Fibroblast of the aortic adventitia (primary cell): ENCODE results near the gene ABI3BP. TPM values are rescaled to one million over a fixed set of nuclear protein-coding genes. Genes with fewer than 3 reads are reported as not detected.
"Not testable (repeated sequence)": the region's sequence is repeated elsewhere in the genome, so short reads cannot be mapped to it uniquely, and the experiment has no call there.

Experiments
- DNase-seq: peaks from one replicate; pipeline ENCODE4 v3.0.0-alpha.2; 2010; ENCODE audit warnings: low read depth
- H3K4me3 ChIP-seq: 2 replicates; pipeline ENCODE4 v1.5.1; 2011; ENCODE audit warnings: low read depth, mild to moderate bottlenecking, control low read depth, low read length, moderate library complexity
- CTCF ChIP-seq: IDR thresholded peaks from 2 replicates; pipeline ENCODE4 v1.5.1; 2011; ENCODE audit warnings: mild to moderate bottlenecking, low read length, control low read depth, inconsistent platforms; ENCODE audit not compliant: insufficient read depth
- total RNA-seq: library from RNA; depleted of rRNA; stranded (reverse); fragments of >200 nt; gene quantifications from 2 replicates; pipeline ENCODE4 v1.2.3, GENCODE V29; 2012; ENCODE audit warnings: low replicate concordance

Gene ABI3BP
- total RNA-seq, 1 donor, result 108 TPM

DNA sequence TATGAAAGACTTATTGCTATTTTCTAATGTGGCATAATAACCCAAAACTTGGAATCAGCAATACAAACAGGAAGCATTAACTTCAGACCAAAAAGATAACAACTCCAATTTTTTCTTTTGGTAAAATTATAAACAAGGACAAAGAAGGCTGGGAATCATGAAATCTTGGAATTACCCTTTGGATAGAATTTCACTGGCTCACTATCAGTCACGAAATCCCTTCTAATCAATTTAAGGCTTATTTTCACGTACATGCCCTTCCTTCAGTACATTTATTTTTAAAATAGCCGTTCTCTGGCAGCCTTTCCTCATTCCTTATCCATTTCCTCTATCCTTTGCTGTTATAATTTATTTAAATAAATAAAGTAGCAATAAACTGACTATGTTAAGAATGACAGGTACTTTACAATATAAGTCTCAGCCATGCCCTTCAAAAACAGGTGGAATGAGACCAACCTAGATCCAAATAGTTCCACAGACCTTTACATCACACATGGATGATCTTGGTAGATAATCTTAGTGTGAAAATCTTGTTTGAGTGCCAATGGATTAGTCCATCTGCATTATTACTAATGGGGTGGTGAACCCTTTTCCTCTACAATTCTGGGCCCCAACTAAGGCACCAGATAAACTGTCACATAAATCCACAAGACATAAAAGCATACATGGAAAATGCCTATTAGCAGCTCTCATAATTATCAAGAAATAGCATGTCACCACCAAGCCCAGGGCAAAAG lies 38.9 kb downstream of the ABI3BP start:
- no peak overlapping the region for H3K4me3 ChIP-seq
- peak; percentile 74 for DNase-seq
- no peak for TF ChIP-seq CTCF

- TF ChIP-seq CTCF, result no peak
- no peak overlapping the region for H3K4me3 ChIP-seq
- no peak for DNase-seq
These were observed 40.1 kb downstream of the ABI3BP start for GRCh38 chr3:100953103-100953502.

DNA sequence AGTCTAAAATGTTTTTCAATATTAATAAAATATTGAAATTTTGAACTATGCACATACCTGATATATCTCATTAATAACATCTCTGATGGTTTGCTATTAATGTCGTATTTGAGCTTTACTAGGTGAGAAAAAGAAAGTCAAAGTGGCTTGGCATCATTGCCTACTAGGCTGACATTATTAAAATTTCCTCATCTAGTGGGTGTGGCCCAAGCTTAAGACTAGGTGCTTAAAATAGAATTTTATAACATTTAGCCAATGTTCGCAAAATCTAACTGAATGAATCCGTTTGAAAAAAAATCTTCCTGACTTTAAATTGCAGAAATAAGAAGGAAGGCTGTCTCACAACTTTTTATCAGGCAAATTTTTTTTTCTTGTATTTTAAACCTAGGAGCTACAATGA lies 46.1 kb downstream of the ABI3BP start:
- TF ChIP-seq CTCF, result no peak
- peak; percentile 25 for DNase-seq
- H3K4me3 ChIP-seq, result no peak overlapping the region

- H3K4me3 ChIP-seq, DNase-seq: not testable (repeated sequence)
These were observed 47.1 kb downstream of the ABI3BP start for GRCh38 chr3:100946096-100946495.

DNA sequence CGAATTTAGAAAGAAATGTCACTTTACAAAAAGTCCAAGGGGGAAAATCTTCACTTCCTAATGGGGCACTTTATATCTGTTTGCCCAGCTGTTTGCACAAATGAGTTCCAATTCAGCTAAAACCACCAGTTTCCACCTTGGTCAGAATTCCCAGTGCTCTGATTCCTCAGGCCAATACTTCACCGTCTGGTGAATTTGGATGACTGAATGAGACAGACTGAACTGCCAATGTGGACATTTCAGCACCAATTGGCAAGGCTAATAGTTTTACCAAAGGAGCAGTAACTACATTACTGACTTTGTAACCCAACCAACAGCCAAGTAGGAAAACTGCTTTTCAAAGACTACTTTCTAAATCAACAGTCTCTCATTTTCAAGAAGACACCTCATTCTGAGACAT lies 51.8 kb downstream of the ABI3BP start:
- no peak for DNase-seq
- no peak overlapping the region for H3K4me3 ChIP-seq
- no peak for TF ChIP-seq CTCF

GRCh38 chr3:100941041-100941440 lies 52.2 kb downstream of the ABI3BP start:
- no peak for TF ChIP-seq CTCF
- no peak overlapping the region for H3K4me3 ChIP-seq
- DNase-seq, result no peak

DNA sequence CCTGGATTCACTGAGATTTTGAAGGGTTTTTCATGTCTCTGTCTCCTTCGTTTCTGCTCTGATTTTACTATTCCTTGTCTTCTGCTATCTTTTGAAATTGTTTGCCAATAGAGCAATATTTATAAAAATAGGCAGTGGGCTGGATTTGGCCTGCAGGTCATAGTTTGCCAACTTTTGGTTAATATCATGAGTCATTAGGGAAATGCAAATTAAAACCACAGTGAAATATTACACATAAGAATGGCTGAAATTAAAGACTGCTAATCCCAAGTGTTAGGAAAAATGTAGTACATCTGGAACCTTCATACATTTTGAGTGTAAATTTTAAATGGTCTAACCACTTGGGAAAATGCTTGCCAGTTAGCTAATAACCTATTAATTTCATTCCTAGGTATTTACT lies 56.3 kb downstream of the ABI3BP start:
- H3K4me3 ChIP-seq, result no peak overlapping the region
- no peak for DNase-seq
- TF ChIP-seq CTCF, result no peak
